GM21360 (cell line): ENCODE results near the gene CD37.

ENCODE experiments used
- ATAC-seq: cut with Tn5 transposase; IDR thresholded peaks from one replicate; pipeline ENCODE4 v1.9.1; 2021; ENCODE audit warnings: mild to moderate bottlenecking, moderate library complexity; ENCODE audit not compliant: unreplicated experiment

The CD37 gene

DNA sequence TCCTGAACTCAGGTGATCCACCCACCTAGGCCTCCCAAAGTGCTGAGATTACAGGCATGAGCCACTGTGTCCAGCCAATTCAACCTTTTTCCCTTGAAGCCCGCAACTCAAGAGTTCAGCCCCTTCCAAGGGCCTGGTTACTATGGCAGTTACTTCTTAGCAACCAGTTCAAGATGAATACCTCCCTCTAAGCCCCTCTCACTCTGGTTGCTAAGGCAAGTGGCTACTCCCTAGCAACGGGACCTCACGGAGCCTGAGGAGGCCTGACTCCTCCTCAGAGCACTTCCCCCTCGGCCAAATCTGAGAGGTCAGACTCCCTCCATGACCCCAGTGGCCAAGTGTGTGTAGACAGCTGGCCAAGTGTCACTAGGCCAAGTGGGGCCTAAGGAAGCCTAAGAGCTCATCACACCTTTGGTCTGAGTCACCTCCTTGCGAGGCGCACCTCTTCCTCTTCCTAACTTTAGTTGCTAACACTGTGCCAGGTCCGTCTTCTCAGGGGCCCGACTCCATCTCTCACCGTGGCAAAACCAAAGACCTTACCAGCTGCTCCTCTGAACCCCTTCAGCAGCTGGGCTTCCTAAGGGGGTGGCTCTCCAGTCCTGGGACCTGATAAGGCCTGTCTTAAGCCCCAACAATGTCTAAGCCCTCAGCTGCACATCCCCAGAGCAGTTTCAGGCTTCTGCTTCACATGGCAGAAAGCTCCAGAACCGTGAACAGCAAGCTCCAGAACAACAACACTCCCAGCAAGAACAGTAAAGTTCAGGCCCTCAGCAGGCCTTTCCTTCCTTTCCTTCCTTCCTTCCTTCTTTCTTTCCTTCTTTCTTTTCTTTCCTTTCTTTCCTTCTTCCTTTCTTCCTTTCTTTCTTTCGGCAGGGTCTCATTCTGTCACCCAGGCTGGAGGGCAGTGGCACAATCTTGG lies 9.6 kb downstream of the CD37 start:
- no peak for ATAC-seq

DNA sequence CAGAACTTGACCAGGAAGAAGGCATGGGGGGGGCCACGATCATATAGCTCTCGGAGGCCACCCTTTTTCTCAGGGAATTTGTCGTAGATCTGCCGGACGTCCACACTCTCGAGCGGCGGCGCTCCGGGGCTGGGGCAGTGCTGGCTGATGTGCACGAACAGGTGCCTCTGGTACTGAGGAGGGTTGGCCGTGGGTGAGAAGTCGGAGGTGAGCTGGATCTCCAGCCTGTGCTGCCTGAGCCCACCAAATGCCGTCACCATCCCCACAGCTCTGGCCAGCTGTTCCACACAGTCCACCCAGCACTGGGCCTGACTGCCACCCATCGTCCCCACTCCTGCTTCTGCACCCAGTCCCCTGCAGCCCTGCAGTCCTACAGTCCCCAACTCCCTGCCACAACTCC lies 12.0 kb downstream of the CD37 start:
- ATAC-seq = no peak

DNA sequence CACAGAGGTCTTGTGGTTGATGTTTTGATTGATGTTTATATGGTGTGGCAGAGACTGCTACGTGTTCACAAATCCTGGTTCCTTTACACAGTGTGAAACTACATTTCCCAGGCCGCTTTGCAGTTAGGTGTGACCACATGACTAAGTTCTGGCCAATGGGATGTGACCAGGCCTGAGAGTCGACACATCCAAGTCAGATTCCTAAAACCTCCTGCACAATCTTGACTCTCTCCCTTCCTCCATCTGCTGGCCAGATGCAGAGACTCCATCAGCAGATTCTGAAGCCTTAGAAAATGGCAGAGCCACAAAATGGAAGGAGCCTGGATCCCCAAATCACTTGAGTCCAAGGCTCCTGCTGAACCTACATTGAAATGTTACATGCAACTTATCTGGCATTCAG lies 12.6 kb downstream of the CD37 start:
- ATAC-seq = no peak

DNA sequence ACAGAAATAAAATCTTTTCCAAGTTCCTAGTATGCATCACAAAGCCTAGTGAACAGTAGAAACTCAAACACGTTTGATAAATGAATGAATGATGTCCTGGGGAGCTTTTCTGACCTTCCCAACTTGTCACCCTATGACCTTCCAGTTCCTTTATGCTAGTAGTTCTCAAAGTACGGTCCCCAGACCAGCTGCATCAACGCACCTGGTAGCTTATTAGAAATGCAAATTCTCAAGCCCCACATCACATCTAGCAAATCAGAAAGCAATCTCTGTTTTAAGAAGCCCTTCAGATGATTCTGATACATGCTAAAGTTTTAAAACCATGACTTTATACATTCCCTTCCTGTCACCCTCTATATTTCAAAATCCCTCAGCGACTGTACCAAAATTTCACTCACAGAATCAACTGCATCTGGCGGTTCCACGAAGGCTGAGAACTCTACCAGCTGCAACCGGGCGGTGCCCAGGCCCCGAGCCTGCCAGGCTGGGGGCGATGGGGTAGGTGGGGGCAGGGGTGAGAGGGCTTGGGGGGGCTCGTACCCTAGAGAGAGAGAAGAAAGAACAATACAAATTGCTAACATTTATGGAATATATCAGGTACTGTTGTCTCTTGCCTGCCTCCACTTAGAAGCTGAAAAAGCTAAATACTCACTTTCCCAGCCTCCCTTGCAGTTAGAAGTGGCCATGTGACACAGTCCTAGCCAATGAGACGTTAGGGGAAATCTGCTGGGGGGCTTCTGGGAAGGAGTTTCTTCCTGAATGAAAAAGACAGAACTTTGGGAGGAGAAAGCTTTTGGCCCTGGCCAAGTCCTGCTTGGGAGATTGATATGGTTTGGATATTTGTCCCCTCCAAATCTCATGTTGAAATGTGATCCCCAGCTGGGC lies 13.3 kb downstream of the CD37 start:
- ATAC-seq = no peak

DNA sequence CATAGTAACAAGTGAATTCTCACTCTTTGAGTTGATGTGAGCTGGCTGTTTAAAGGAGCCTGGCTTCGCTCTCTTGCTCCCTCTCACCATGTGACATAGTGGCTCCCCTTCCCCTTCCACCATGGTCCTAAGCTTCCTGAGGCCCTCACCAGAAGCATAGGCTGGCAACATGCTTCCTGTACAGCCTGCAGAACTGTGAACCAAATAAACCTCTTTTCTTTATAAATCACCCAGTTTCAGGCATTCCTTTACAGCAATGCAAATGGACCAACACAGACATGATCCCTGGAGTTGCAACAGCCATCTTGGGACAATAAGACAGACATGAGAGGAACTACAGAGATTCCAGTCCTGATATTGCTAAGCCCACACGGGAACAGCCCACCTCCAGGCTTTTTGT lies 14.4 kb downstream of the CD37 start:
- ATAC-seq = no peak

DNA sequence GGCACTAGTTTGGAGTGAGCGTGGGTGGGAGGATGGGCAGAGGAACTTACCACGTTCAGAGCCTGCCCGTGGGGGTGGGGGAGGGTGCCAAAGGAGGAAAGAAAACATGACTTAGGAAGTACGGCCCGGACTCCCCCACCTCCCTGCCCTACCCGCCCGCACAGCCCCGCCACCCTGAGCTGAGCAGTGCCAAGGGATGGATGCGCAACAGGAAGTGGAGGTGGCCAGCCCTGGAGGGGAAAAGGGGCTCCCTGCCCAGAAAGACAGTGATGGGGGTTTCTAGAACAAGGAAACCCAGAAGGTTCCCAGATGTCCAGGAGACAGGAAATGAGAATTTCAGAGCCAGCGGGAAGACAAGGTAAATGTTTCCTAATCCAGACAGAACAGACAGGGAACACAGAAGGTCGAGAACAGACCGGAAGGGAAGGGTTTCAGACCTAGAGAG lies 20.7 kb downstream of the CD37 start:
- no peak for ATAC-seq

DNA sequence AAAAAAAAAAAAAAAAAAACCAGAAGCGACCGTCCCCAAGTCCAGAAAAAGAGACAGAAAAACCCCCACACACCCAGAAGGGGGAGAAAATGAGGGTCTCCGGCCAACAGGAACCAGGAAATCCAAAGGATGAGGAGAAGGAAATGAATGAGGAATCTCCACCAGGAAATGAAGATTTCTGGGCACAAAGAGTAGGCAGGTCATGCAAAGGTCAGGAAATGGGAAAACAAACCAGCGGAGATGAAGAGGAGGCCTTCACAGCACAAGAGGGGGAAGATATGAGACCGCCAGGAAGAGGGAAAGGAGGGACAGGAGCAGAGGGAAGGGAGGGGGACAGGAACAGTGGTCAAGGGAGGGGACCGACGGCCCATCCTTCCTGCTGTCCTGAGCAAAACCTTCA lies 21.2 kb downstream of the CD37 start:
- no peak for ATAC-seq

DNA sequence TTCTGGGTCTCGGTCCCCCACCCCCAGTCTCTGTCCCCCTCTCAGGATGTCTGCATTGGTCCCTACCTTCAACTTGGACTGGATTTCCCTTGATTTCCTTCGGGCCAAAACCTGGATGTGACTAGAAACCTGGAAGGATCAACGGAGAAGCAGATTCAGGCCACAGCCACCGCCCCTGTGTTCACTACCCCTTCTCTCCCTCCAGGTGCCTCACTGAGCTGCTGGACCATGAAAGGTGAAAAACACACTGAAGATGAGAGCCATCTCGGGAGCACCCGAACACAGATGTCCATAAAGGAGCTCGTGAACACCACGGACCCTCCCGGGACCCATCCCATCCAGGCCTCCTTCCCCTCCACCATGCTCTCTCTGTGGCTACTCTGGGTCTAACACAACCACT lies 22.0 kb downstream of the CD37 start:
- ATAC-seq = no peak

DNA sequence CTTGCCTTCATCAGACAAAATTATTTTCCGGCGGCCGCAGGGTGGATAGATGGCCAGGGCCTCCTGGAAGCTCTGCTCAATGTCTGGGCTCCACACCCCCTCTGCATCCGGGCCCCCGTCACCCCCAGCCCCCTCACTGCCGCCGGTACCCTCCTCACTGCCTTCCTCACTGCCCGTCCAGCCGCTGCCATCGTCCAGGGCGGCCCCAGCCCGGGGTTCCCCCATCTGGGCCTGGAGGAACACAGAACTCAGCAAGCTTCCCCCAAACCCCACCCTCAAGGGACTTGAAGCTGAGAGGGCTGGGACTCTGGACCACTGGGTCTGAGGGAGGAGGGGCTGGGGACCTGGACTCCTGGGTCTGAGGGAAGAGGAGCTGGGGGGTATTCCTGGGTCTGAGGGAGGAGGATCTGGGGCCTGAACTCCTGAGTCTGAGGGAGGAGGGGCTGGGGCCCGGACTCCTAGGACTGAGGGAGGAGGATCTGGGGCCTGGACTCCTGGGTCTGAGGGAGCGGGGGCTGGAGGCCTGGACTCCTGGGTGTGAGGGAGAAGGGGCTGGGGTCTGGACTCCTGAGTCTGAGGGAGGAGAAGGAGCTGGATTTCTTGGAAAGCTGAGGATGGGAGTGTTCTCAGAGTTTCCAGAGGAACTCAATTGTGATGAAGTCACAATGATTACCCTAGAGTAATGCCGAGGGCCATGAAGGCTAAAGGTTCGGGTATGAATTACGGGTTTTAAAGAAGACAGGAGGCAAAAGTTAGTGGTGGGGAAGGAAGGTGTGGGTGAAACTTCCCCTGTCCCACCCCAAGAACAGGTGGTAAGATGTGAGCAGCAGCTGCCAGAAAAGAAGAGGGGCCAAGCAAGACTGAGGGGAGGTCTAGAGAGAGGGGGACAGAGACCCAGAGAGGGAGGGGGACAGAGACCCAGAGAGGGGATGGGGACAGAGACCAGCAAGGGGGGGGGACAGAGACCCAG lies 24.9 kb downstream of the CD37 start:
- no peak for ATAC-seq

DNA sequence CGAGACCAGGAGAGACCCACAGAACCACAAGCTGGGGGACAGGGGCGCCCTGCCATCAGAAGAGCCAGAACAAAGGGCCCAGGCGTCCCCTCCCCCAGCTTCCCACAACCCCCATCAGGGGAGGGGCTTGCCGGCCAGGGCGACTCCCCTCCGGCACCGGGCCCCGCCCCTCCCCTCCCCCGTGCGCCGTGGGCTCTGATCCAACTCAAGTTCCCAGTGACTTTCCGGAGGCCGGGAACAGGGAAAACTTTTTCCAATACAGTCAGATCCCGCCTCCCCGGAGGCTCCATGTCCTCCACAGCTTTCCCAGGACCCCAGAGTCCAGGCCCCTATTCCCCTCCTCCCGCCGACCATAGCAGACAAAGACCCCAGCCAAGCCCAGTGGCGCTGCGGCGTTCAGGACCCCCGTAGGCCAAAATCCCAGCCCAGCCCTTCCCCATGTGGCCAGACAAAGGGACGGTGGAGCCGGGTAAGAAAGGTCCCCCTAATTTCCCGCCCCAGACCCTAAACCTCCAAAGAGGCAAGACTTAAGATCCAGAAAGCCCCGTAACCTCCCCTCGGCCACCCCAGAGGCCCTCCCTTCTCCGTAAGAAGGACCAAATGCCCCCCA lies 26.3 kb downstream of the CD37 start:
- ATAC-seq = no peak

DNA sequence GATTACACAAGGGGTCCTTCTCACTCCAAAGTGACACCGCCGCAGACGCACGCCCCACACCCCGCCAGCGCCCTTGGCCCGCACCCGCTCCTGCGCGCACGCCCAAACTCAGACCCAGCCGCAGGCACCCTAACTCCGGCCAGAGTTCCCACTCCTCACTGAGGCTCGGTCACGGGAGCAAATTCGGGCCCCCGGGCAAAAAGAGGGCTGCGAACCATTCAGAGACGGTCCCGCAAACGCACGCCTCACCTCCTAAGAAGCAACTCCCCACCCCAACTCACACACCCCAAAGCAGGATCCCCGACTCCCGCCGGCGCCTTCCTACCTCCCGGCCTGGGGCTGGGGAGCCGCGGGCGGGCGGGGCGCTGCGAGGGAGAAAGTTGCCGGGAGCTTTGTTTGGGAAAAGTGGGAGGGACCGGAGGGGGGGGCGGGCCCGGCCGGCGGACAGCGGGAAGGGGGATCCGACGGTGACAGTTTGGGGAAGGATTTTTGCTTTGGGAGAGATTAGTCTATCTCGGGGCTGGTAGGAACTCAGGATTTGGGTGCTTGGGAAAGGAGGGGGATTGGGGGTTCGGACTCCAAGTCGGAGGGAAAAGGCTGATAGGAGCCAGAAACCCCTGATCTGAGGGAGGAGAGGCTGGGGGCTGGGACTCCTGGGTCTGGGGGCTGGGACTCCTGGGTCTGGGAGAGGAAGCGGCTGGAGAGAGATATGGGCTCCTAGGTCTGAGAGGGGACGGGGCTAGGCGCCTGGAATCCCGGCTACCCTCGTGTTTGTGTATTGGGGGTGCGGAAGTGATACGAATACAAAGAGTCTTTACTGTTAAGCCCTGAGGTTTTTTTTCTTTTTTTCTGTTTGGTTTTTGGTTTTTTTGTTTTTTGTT lies 27.1 kb downstream of the CD37 start, which contains the start of gene TEAD2:
TSS of gene TEAD2 (minus strand) at position 369 of the 881 bp plus-strand sequence. CDS start 2,341 bp downstream, outside the sequence.
- no peak for ATAC-seq

DNA sequence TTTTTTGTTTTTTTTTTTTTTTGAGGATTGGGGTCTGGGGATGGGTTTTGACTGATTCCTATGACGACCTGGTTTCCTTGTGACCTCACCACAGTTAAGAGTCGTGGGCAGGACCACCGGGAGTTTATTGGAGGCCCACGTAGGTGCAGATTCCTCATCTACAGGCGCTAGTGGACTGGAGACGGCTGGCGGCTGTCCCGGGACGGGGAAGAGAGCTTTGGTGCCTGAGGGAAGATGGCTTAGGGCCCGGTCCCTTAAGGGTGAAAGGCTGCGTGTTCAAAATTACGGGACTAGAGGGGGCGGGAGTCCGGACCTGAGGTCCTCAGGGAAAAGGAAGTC lies 27.7 kb downstream of the CD37 start:
- no peak for ATAC-seq

DNA sequence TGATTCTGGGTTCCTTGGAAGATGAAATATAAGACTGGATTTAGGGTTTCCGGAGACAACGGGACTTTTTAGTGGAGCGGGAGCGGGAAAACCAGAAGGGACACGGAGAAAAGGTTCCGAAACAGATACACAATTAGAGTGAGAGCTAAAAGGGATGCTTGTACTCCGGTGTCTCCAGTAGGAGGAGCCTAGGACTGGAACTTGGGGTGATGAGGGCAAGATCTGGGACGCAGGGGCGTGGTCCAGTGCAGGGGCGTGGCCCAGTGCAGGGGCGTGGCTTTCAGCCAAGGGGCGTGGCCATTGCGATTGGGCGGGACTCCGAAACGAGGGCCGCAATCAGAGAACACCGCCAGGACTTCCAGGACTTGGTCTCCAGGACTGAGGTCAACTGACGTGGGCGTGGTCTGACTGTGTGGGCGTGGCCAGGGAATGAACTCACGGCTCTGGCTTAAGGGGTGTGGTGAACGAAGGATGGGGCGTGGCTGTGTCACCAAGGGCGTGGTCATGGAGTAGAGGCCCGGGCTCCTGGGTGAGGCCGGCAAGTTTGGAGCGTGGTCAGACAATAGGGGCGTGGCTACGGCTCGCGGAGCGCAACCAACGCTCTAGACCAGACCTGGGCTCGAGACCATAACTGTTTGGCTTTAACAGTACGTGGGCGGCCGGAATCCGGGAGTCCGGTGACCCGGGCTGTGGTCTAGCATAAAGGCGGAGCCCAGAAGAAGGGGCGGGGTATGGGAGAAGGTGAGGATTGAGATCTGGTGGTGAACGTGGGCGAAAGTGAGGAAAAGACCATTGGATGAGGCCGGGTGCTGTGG lies 28.3 kb downstream of the CD37 start, which contains the start of gene DKKL1:
TSS of gene DKKL1 (plus strand) at position 610 of the 815 bp plus-strand sequence. CDS start at position 732, 122 bp downstream.
- ATAC-seq = no peak

DNA sequence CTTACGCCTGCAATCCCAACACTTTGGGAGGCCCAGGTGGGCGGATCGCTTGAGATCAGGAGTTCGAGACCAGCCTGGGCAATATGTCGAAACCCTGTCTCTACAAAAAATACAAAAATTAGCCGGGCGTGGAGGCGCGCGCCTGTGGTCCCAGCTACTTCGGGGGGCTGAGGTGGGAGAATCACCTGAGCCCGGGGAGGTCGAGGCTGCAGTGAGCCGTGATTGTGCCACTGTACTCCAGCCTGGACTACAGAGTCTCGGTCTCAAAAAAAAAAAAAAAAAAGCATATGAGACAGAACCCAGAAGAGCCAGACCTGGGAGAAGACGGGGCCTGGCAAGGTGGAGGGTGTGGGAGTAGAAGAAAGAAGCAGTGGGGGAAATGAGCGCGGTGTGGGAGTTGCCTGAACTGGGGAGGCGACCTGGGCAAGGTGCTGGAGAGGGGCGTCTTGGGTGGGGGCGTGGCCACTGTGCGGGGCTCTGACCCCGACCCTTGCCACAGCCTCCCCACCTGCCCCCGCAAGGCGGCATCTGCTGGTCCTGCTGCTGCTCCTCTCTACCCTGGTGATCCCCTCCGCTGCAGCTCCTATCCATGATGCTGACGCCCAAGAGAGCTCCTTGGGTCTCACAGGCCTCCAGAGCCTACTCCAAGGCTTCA lies 29.0 kb downstream of the CD37 start:
- ATAC-seq = no peak

DNA sequence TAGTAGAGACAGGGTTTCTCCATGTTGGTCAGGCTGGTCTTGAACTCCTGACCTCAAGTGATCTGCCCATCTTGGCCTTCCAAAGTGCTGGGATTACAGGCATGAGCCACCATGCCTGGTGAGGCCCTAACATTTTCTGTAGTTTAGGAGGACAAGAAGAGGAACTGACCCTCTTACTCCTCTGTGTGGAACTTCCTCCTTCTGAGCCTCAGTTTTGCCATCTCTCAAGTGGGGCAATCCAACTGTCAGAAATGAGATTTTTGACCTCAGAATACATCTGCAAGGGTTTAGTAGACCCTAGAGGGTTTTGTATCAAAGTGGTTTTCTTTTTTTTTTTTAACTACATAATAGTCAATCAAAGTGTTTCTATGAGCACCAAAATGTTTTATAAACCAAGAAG lies 30.9 kb downstream of the CD37 start:
- ATAC-seq = no peak

DNA sequence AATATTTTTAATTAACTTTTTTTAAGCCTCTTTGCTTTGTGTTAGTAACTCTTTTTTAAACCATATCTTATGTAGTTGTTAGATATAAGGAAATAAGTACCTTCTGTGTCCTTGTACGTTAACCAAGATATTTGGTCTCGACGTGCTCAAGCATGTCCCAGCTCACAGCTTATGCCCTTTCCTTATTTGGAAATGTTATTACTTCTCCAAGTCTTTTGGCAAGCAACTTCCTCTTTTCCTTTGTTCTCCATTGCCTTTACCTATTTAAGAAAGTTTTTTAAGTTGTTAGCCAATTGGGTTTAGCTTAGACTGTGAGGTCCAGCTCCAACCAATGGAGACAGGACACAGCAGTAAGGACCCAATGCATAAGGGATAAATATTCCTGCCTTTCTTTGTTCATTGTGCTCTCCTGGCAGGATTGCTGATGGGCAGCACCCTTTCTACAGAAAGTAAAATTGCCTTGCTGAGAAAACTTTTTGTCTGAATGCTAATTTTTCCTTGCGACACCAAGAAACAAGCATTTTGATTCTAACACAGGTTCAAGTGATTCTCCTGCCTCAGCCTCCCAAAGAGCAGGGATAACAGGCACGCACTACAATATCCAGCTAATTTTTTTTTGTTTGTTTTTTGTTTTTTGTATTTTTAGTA lies 33.6 kb downstream of the CD37 start:
- no peak for ATAC-seq

DNA sequence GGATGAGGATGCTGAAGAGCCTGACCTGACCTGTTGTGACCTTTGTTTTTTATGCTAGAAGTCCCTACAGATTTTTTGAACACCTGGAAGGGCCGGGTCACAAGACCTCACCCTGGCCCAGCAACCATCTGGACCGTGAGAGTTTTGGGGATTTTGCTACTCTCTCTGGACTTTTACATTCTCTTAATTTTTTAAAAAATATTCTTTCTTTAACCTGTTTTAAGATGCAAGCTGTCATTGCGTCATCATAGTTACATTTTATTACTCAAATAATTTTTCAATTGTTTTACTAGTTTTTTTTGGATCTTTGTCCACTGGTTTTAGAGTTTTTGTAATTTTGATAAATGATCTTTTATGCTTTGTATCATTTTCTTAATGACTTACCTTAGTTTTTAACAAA lies 36.0 kb downstream of the CD37 start:
- no peak for ATAC-seq
